Parathyroid adenoma (tissue), 2 donors: ENCODE data around the gene ALDOC.
A peak's percentile ranks its signal among the peaks of the same experiment; 100 is the strongest.

Experiments
- H2AFZ ChIP-seq: fragments of 300-600 bp; sonication (generic); one replicate; pipeline ENCODE4 v1.7.0; 2017; ENCODE audit warnings: antibody characterized with exemption, mild to moderate bottlenecking
- H3K27ac ChIP-seq: fragments of 300-600 bp; sonication (generic); one replicate; pipeline ENCODE4 v1.7.0; 2017
- H3K27me3 ChIP-seq: fragments of 300-600 bp; sonication (generic); one replicate; pipeline ENCODE4 v1.7.0; 2017; ENCODE audit warnings: low read length; ENCODE audit not compliant: control insufficient read depth, insufficient read depth
- H3K36me3 ChIP-seq: fragments of 300-600 bp; sonication (generic); one replicate; pipeline ENCODE4 v1.7.0; 2017; ENCODE audit warnings: low read length; ENCODE audit not compliant: control insufficient read depth, insufficient read depth
- H3K4me1 ChIP-seq: fragments of 300-600 bp; sonication (generic); one replicate; pipeline ENCODE4 v1.7.0; 2017; ENCODE audit warnings: control low read depth
- H3K4me2 ChIP-seq: fragments of 300-600 bp; sonication (generic); one replicate; pipeline ENCODE4 v1.7.0; 2017; ENCODE audit warnings: low read length
- H3K4me3 ChIP-seq: fragments of 300-600 bp; sonication (generic); one replicate; pipeline ENCODE4 v1.7.0; 2017; ENCODE audit warnings: low read depth, low read length
- H3K79me2 ChIP-seq: fragments of 300-600 bp; sonication (generic); one replicate; pipeline ENCODE4 v1.7.0; 2017; ENCODE audit warnings: control low read depth
- H3K9ac ChIP-seq: fragments of 300-600 bp; sonication (generic); one replicate; pipeline ENCODE4 v1.7.0; 2017; ENCODE audit warnings: mild to moderate bottlenecking
- H3K9me3 ChIP-seq: fragments of 300-600 bp; sonication (generic); one replicate; pipeline ENCODE4 v1.7.0; 2017; ENCODE audit warnings: low read length; ENCODE audit not compliant: control insufficient read depth
- TF ChIP-seq, protein P1 (sequence below): fragments of 300-600 bp; sonication (generic); IDR thresholded peaks from one replicate; pipeline ENCODE4 v1.7.0; 2017; ENCODE audit warnings: antibody characterized with exemption, mild to moderate bottlenecking
- donor health status: primary hyperparathyroidism.

ALDOC gene

DNA sequence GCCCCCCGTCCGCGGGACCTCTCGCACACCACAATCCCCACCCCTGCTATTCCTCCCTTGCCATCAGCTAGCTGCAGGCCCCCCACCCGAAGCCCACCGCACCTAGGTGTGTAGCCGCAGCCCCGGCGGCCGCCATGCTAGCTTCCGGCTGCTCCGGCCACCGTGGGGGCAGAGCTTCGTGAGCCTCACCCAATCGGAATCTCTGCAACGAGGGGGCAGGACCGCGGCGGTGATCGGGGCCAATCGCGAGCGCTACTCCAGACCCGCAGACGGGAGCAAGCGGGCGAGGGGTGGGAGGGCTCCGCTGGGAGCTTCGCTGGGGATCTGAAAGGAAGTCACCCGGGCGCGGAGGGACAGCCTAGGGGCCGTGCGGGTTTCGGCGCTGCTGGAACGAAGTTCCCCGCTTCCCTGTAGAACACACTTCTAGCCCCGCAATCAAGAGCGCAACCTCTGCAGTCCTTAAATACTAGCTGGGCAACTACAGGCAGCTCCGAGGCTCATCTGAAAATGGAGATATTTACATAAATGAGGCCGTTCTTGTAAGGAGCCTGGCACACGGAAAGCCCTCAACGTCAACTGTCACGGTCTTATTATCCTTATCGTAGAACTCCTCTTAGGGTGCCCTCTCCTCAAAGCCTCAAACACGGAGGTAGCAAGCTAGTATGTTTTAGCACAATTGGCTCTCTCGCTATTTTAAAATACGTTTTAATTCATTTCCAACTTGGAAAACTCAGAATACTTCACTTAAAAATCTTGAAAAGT is 5.2 kb downstream of the ALDOC start, which contains the start of gene PIGS:
Gene PIGS (minus strand): TSS at position 164 of the 762 bp plus-strand sequence. CDS start 28 bp downstream, at position 136.
- Histone ChIP-seq H3K79me2 (peaks cover 12% of the 10 kb centered on the region), H3K27ac (peak within 1 kb of the TSS; percentile 77), H2AFZ (peak within 1 kb of the TSS; percentile 95), H3K36me3 (no peaks in the 10 kb centered on the region), H3K9ac (peak within 1 kb of the TSS; percentile 81), H3K27me3 (no peaks in the 10 kb centered on the region), H3K4me1 (peaks cover 5% of the 10 kb centered on the region), H3K4me2 (peak within 1 kb of the TSS; percentile 99), H3K4me3 (peak within 1 kb of the TSS; percentile 97), H3K9me3 (no peaks in the 10 kb centered on the region)
- TF ChIP-seq, protein P1, sequence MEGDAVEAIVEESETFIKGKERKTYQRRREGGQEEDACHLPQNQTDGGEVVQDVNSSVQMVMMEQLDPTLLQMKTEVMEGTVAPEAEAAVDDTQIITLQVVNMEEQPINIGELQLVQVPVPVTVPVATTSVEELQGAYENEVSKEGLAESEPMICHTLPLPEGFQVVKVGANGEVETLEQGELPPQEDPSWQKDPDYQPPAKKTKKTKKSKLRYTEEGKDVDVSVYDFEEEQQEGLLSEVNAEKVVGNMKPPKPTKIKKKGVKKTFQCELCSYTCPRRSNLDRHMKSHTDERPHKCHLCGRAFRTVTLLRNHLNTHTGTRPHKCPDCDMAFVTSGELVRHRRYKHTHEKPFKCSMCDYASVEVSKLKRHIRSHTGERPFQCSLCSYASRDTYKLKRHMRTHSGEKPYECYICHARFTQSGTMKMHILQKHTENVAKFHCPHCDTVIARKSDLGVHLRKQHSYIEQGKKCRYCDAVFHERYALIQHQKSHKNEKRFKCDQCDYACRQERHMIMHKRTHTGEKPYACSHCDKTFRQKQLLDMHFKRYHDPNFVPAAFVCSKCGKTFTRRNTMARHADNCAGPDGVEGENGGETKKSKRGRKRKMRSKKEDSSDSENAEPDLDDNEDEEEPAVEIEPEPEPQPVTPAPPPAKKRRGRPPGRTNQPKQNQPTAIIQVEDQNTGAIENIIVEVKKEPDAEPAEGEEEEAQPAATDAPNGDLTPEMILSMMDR: no peak

DNA sequence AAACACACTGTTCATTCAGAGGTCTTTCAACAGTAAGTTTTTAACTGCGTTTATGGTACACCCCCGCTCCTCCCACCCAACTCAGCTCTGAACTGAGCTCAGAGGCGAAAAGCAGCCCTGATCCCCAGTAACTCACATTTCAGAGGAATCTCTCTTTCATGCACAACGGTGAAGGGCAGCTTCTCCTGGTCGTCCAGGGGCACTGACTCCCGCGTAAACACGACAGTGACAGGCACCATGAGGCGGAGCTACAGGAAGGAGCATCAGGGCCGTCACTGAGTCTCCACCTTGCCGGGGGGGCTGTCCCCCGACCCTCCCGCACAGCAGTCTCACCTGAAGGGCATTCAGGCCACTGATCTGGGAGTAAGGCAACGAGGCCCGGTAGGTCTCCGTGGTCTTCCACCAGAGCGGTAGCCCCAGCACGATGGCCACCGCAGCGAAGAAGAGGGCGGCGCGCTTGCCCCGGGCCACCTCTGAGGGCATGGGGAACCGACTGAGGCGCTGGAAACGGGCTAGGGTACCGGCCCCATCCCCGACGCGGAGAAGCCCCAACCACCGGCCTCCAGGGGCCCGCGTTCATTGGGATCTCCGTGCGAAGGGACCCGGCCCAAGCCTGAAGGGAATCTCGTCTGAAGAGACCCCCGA is 5.9 kb downstream of the ALDOC start:
- Histone ChIP-seq H3K27me3 (no peaks in the 10 kb centered on the region), H3K27ac (peak overlapping the region; percentile 77), H3K79me2 (peaks cover 13% of the 10 kb centered on the region), H3K4me3 (peak overlapping the region; percentile 97), H3K4me2 (peak overlapping the region; percentile 99), H3K36me3 (no peaks in the 10 kb centered on the region), H3K9me3 (no peaks in the 10 kb centered on the region), H3K9ac (peak overlapping the region; percentile 81), H3K4me1 (peaks cover 5% of the 10 kb centered on the region), H2AFZ (peak overlapping the region; percentile 95)
- TF ChIP-seq, protein P1: no peak

DNA sequence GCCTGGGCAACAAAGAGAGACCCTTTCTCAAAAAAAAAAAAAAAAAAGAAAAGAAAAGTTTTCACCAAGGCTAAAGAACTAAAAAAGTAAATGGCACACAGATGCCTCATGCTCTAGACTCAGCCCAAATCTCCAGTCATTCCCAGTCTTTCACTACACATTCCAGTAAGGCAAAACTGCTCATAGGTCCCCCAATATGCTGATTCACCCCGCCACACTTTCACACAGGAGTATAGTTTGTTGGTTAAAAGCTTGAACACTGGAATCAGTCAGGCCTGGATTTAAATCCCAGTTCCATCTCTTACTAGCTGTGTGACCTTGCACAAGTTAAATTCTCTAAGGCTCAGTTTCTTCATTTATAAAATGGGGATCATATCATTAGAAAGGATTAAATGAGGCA is 7.2 kb downstream of the ALDOC start:
- Histone ChIP-seq H3K27me3 (no peaks in the 10 kb centered on the region), H3K79me2 (peaks cover 13% of the 10 kb centered on the region), H3K36me3 (no peaks in the 10 kb centered on the region), H3K9me3 (no peaks in the 10 kb centered on the region), H3K4me1 (peaks cover 5% of the 10 kb centered on the region), H3K9ac (no peak overlapping the region), H2AFZ (no peak overlapping the region), H3K4me2 (no peak overlapping the region), H3K4me3 (no peak overlapping the region), H3K27ac (no peak overlapping the region)
- TF ChIP-seq, protein P1: no peak

DNA sequence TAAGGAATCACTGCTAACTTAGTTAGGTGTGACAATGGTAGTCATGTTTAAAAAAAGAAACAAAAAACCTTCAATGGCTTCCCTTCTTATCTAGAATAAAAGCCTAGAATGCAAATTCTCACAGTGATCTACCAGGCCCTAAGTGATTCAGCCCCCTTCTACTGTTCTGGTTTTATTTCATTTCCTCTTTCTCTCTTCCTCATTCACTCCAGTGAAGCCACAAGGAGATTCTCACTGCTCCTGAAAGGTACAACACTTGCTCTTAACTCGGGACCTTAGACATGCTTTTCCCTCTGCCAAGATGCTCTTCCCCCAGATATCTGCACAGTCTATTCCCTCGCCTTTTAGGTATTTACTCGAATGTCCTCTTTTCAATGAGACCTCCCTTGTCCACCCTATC is 9.1 kb downstream of the ALDOC start:
- H3K27ac ChIP-seq: no peak overlapping the region
- H3K9me3 ChIP-seq: no peaks in the 10 kb centered on the region
- H3K4me2 ChIP-seq: no peak overlapping the region
- no peaks in the 10 kb centered on the region for H3K36me3 ChIP-seq
- no peaks in the 10 kb centered on the region for H3K27me3 ChIP-seq
- TF ChIP-seq, protein P1: no peak
- H3K79me2 ChIP-seq: peaks cover 13% of the 10 kb centered on the region
- no peak overlapping the region for H2AFZ ChIP-seq
- H3K4me3 ChIP-seq: no peak overlapping the region
- H3K4me1 ChIP-seq: peaks cover 5% of the 10 kb centered on the region
- H3K9ac ChIP-seq: no peak overlapping the region
